GM12878 (cell line): ENCODE measurements around the gene NR1D1. TPM values are rescaled to one million over a fixed set of nuclear protein-coding genes. Genes with fewer than 3 reads are reported as not detected.

Source experiments
- BCL11A ChIP-seq: IDR thresholded peaks from 2 replicates; pipeline ENCODE4 v1.6.1; 2011; ENCODE audit warnings: low read depth, low read length
- HDGF ChIP-seq: fragments of 450-650 bp; IDR thresholded peaks from 2 replicates; pipeline ENCODE4 v1.6.1; 2016; ENCODE audit warnings: antibody characterized with exemption
- NR2C1 ChIP-seq: fragments of 450-650 bp; IDR thresholded peaks from 2 replicates; pipeline ENCODE4 v1.6.1; 2017; ENCODE audit warnings: antibody characterized with exemption, mild to moderate bottlenecking, moderate library complexity
- NR2C2 ChIP-seq: IDR thresholded peaks from 2 replicates; pipeline ENCODE4 v1.6.1; 2011; ENCODE audit warnings: borderline replicate concordance, low read depth; ENCODE audit not compliant: control insufficient read depth, insufficient read length
- TARDBP ChIP-seq: IDR thresholded peaks from 2 replicates; pipeline ENCODE4 v1.6.1; 2016; ENCODE audit warnings: borderline replicate concordance
- polyA plus RNA-seq, 11 experiments: library from polyadenylated mRNA; depleted of rRNA in 4 of 11; unstranded in 6 of 11; stranded (reverse) in 5 of 11; fragments of >200 nt; fragmentation: Nextera tagmentation in 4 of 11; fragmentation: Illumina TruSeq in 1 of 11; extraction: Ambion mirVana in 4 of 11; extraction: Trizol in 1 of 11; gene quantifications; 1 replicate in 1 of 11; 2 replicates in 10 of 11; pipeline versions ENCODE4 v1.2.1 to v1.2.3, GENCODE V29; 2011 to 2016; ENCODE audit warnings: inconsistent platforms in 2 of 11, missing spikeins in 2 of 11, low read depth in 1 of 11
- total RNA-seq, 4 experiments: library from RNA; depleted of rRNA in 3 of 4; stranded (reverse); fragments of >200 nt in 3 of 4; fragmentation: Illumina TruSeq in 1 of 4; extraction: Trizol in 1 of 4; gene quantifications; 2 replicates each; pipeline versions ENCODE4 v1.2.1 to v1.2.3, GENCODE V29; 2013 to 2021
- TF ChIP-seq, protein P1 (sequence below): fragments of 450-650 bp; IDR thresholded peaks from 2 replicates; pipeline ENCODE4 v1.6.1; 2017; ENCODE audit warnings: mild to moderate bottlenecking, moderate library complexity
- TF ChIP-seq, protein P2 (sequence below): fragments of 150-350 bp; IDR thresholded peaks from 2 replicates; pipeline ENCODE4 v1.6.1; 2016; ENCODE audit warnings: low read depth, low read length

The NR1D1 gene
- total and polyA plus RNA-seq, 10 of the 15 experiments (the other 5 are each of a cell fraction or from before 2014, with no cell fraction given): 0.10 to 3.4 (median 0.94) TPM

DNA sequence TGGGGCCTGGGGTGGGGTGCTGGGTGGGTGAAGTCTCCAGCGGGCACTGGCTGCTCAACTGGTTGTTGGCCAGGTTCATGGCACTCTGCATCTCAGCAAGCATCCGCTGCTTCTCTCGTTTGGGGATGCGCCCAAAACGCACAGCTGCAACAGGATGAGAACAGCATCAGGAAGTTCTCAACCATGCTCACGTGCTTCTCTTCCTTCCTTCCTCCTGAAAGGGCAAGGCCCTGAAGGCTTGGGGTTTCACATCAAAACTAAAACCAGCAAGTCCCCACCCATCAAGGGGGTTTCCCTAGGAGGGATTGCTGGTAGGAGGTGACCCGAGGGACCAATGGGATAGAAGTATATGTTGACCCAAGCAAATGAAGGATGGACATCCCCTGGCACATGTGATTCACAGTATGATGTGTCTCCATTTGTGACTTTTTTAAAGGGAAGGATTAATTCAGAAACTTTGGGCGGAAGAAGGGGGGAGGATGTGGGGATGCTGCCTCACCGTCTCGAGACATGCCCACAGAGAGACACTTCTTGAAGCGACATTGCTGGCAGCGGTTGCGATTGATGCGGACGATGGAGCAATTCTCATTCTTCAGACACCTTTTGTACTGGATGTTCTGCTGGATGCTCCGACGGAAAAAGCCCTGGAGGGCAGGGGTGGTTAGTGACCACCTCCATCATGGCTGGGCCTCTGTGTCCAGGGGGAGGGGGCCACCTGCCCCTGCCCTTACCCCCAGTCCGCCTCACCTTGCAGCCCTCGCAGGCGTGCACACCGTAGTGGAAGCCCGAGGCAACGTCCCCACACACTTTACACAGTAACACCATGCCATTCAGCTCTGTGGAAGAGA lies 4.2 kb downstream of the NR1D1 start (continued):
- TF ChIP-seq TARDBP (no peak), NR2C1 (no peak), NR2C2 (no peak), BCL11A (no peak), HDGF (no peak)
- TF ChIP-seq, protein P1, sequence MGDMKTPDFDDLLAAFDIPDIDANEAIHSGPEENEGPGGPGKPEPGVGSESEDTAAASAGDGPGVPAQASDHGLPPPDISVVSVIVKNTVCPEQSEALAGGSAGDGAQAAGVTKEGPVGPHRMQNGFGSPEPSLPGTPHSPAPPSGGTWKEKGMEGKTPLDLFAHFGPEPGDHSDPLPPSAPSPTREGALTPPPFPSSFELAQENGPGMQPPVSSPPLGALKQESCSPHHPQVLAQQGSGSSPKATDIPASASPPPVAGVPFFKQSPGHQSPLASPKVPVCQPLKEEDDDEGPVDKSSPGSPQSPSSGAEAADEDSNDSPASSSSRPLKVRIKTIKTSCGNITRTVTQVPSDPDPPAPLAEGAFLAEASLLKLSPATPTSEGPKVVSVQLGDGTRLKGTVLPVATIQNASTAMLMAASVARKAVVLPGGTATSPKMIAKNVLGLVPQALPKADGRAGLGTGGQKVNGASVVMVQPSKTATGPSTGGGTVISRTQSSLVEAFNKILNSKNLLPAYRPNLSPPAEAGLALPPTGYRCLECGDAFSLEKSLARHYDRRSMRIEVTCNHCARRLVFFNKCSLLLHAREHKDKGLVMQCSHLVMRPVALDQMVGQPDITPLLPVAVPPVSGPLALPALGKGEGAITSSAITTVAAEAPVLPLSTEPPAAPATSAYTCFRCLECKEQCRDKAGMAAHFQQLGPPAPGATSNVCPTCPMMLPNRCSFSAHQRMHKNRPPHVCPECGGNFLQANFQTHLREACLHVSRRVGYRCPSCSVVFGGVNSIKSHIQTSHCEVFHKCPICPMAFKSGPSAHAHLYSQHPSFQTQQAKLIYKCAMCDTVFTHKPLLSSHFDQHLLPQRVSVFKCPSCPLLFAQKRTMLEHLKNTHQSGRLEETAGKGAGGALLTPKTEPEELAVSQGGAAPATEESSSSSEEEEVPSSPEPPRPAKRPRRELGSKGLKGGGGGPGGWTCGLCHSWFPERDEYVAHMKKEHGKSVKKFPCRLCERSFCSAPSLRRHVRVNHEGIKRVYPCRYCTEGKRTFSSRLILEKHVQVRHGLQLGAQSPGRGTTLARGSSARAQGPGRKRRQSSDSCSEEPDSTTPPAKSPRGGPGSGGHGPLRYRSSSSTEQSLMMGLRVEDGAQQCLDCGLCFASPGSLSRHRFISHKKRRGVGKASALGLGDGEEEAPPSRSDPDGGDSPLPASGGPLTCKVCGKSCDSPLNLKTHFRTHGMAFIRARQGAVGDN: peak; percentile 53
- TF ChIP-seq, protein P2, sequence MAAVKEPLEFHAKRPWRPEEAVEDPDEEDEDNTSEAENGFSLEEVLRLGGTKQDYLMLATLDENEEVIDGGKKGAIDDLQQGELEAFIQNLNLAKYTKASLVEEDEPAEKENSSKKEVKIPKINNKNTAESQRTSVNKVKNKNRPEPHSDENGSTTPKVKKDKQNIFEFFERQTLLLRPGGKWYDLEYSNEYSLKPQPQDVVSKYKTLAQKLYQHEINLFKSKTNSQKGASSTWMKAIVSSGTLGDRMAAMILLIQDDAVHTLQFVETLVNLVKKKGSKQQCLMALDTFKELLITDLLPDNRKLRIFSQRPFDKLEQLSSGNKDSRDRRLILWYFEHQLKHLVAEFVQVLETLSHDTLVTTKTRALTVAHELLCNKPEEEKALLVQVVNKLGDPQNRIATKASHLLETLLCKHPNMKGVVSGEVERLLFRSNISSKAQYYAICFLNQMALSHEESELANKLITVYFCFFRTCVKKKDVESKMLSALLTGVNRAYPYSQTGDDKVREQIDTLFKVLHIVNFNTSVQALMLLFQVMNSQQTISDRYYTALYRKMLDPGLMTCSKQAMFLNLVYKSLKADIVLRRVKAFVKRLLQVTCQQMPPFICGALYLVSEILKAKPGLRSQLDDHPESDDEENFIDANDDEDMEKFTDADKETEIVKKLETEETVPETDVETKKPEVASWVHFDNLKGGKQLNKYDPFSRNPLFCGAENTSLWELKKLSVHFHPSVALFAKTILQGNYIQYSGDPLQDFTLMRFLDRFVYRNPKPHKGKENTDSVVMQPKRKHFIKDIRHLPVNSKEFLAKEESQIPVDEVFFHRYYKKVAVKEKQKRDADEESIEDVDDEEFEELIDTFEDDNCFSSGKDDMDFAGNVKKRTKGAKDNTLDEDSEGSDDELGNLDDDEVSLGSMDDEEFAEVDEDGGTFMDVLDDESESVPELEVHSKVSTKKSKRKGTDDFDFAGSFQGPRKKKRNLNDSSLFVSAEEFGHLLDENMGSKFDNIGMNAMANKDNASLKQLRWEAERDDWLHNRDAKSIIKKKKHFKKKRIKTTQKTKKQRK: no peak
- TF ChIP-seq, all 136 proteins: peak for 38
